ENCODE measurements around the gene GSC.
A peak's percentile ranks its signal among the peaks of the same experiment; 100 is the strongest.
"Not testable (repeated sequence)": the region's sequence is repeated elsewhere in the genome, so short reads cannot be mapped to it uniquely, and the experiment has no call there.

GSC gene

GRCh38 chr14:94746131-94746530, 23.8 kb downstream of the GSC start:
- no peaks in the 10 kb centered on the region for H3K27me3 ChIP-seq (ENCODE audit: insufficient read depth, insufficient read length)
- H3K9me3 ChIP-seq (ENCODE audit: insufficient read depth, low read length), result no peaks in the 10 kb centered on the region
- no peaks in the 10 kb centered on the region for H3K4me1 ChIP-seq (ENCODE audit: insufficient read depth, insufficient read length)
- H3K4me3 ChIP-seq (ENCODE audit: insufficient read length, low read depth), result no peak overlapping the region
- H3K36me3 ChIP-seq (ENCODE audit: insufficient read depth, insufficient read length, low read length), result no peaks in the 10 kb centered on the region
- DNase-seq (ENCODE audit: low read depth, low spot score), result no peak
- H3K9ac ChIP-seq (ENCODE audit: insufficient read length, low read depth), result no peak overlapping the region
- TF ChIP-seq ZNF274 (IDR thresholded peaks at IDR 0.05; ENCODE audit: low read depth, low read length) (no peak), SUZ12 (IDR thresholded peaks at IDR 0.05; ENCODE audit: extremely low read depth, insufficient read depth, insufficient read length) (no peak), YY1 (IDR thresholded peaks at IDR 0.05; ENCODE audit: insufficient read depth, insufficient read length) (no peak)

- H3K36me3 ChIP-seq (ENCODE audit: insufficient read depth, insufficient read length, low read length), result no peaks in the 10 kb centered on the region
- H3K4me1 ChIP-seq (ENCODE audit: insufficient read depth, insufficient read length), result no peaks in the 10 kb centered on the region
- H3K9me3 ChIP-seq (ENCODE audit: insufficient read depth, low read length), result no peaks in the 10 kb centered on the region
- TF ChIP-seq YY1 (IDR thresholded peaks at IDR 0.05; ENCODE audit: insufficient read depth, insufficient read length), result no peak
- TF ChIP-seq ZNF274 (IDR thresholded peaks at IDR 0.05; ENCODE audit: low read depth, low read length), result no peak
- no peak for TF ChIP-seq SUZ12 (IDR thresholded peaks at IDR 0.05; ENCODE audit: extremely low read depth, insufficient read depth, insufficient read length)
- H3K9ac ChIP-seq (ENCODE audit: insufficient read length, low read depth), result no peak overlapping the region
- H3K27me3 ChIP-seq (ENCODE audit: insufficient read depth, insufficient read length), result no peaks in the 10 kb centered on the region
- DNase-seq (ENCODE audit: low read depth, low spot score), result no peak
- H3K4me3 ChIP-seq (ENCODE audit: insufficient read length, low read depth), result no peak overlapping the region
Measured at GRCh38 chr14:94738751-94739150, 31.2 kb downstream of the GSC start.

DNA sequence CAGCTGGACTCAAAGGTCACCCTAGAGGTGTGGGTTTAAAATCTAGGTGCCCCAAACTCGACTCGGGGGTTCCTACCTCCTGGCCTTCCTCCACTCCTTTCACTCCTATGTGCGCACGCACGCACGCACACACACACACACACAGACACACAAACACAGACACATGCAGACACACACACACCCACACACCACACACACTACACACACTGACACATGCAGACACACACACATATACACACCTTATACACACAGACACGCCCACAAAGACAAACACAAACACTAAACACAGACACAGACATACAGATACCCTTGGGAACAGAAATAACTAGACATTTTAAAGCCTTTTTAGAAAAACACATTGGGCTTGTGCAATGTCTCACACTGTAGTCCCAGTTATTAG, 31.8 kb downstream of the GSC start:
- TF ChIP-seq ZNF274 (IDR thresholded peaks at IDR 0.05; ENCODE audit: low read depth, low read length) (no peak), SUZ12 (IDR thresholded peaks at IDR 0.05; ENCODE audit: extremely low read depth, insufficient read depth, insufficient read length) (no peak), YY1 (IDR thresholded peaks at IDR 0.05; ENCODE audit: insufficient read depth, insufficient read length) (no peak)
- no peaks in the 10 kb centered on the region for H3K4me1 ChIP-seq (ENCODE audit: insufficient read depth, insufficient read length)

DNA sequence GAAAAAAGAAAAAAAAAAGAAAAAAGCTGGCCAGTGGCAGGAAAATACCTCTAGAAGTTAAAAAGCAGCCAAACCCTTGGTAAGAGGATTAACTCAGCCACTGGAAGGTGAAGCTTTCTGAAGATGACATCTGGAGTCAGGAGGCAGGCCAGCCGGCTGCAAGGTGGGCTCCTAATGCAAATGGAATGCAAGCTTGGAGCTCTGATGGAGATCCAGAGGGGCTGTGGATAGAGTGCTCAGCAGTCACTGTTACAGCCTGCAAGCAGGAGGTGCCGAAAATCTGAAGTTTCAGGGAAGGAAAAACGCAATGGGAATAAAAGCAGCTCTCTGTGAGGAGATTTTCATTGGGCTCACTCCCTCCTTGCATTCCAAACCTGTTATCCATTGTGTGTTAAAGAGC, 41.0 kb downstream of the GSC start:
- TF ChIP-seq SUZ12 (IDR thresholded peaks at IDR 0.05; ENCODE audit: extremely low read depth, insufficient read depth, insufficient read length) (no peak), YY1 (IDR thresholded peaks at IDR 0.05; ENCODE audit: insufficient read depth, insufficient read length) (no peak), ZNF274 (IDR thresholded peaks at IDR 0.05; ENCODE audit: low read depth, low read length) (no peak)
- Histone ChIP-seq H3K9me3 (ENCODE audit: insufficient read depth, low read length) (no peaks in the 10 kb centered on the region), H3K4me1 (ENCODE audit: insufficient read depth, insufficient read length) (no peaks in the 10 kb centered on the region), H3K36me3 (ENCODE audit: insufficient read depth, insufficient read length, low read length) (no peaks in the 10 kb centered on the region), H3K27me3 (ENCODE audit: insufficient read depth, insufficient read length) (no peaks in the 10 kb centered on the region), H3K4me3 (ENCODE audit: insufficient read length, low read depth) (no peak overlapping the region), H3K9ac (ENCODE audit: insufficient read length, low read depth) (no peak overlapping the region)
- DNase-seq (ENCODE audit: low read depth, low spot score), result peak; percentile 20

More for the DNA sequence above, 31.8 kb downstream of the GSC start:
- Histone ChIP-seq H3K9ac (ENCODE audit: insufficient read length, low read depth) (no peak overlapping the region), H3K36me3 (ENCODE audit: insufficient read depth, insufficient read length, low read length) (no peaks in the 10 kb centered on the region), H3K4me3 (ENCODE audit: insufficient read length, low read depth) (no peak overlapping the region), H3K27me3 (ENCODE audit: insufficient read depth, insufficient read length) (no peaks in the 10 kb centered on the region), H3K9me3 (ENCODE audit: insufficient read depth, low read length) (no peaks in the 10 kb centered on the region)
- DNase-seq (ENCODE audit: low read depth, low spot score), result no peak

GRCh38 chr14:94728440-94728839, 41.5 kb downstream of the GSC start:
- H3K4me1 ChIP-seq (ENCODE audit: insufficient read depth, insufficient read length); H3K9ac ChIP-seq (ENCODE audit: insufficient read length, low read depth); DNase-seq (ENCODE audit: low read depth, low spot score); H3K27me3 ChIP-seq (ENCODE audit: insufficient read depth, insufficient read length); H3K4me3 ChIP-seq (ENCODE audit: insufficient read length, low read depth); H3K36me3 ChIP-seq (ENCODE audit: insufficient read depth, insufficient read length, low read length); H3K9me3 ChIP-seq (ENCODE audit: insufficient read depth, low read length): not testable (repeated sequence)

DNA sequence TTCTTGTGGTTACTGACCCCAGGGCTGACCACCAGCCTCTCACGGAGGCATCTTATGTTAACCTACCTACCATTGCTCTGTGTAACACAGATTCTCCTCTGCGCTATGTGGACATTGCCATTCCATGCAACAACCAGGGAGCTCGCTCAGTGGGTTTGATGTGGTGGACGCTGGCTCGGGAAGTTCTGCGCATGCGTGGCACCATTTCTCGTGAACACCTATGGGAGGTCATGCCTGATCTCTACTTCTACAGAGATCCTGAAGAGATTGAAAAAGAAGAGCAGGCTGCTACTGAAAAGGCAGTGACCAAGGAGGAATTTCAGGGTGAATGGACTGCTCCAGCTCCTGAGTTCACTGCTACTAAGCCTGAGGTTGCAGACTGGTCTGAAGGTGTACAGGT, 43.3 kb downstream of the GSC start:
- H3K9me3 ChIP-seq (ENCODE audit: insufficient read depth, low read length); H3K27me3 ChIP-seq (ENCODE audit: insufficient read depth, insufficient read length); H3K4me3 ChIP-seq (ENCODE audit: insufficient read length, low read depth); H3K9ac ChIP-seq (ENCODE audit: insufficient read length, low read depth); DNase-seq (ENCODE audit: low read depth, low spot score); H3K36me3 ChIP-seq (ENCODE audit: insufficient read depth, insufficient read length, low read length); H3K4me1 ChIP-seq (ENCODE audit: insufficient read depth, insufficient read length): not testable (repeated sequence)

GRCh38 chr14:94724993-94725392, 44.9 kb downstream of the GSC start:
- TF ChIP-seq ZNF274 (IDR thresholded peaks at IDR 0.05; ENCODE audit: low read depth, low read length) (no peak), SUZ12 (IDR thresholded peaks at IDR 0.05; ENCODE audit: extremely low read depth, insufficient read depth, insufficient read length) (no peak), YY1 (IDR thresholded peaks at IDR 0.05; ENCODE audit: insufficient read depth, insufficient read length) (no peak)
- Histone ChIP-seq H3K9me3 (ENCODE audit: insufficient read depth, low read length) (no peaks in the 10 kb centered on the region), H3K27me3 (ENCODE audit: insufficient read depth, insufficient read length) (no peaks in the 10 kb centered on the region), H3K4me1 (ENCODE audit: insufficient read depth, insufficient read length) (no peaks in the 10 kb centered on the region), H3K9ac (ENCODE audit: insufficient read length, low read depth) (no peak overlapping the region), H3K36me3 (ENCODE audit: insufficient read depth, insufficient read length, low read length) (no peaks in the 10 kb centered on the region), H3K4me3 (ENCODE audit: insufficient read length, low read depth) (no peak overlapping the region)
- DNase-seq (ENCODE audit: low read depth, low spot score), result no peak

- Histone ChIP-seq H3K4me1 (ENCODE audit: insufficient read depth, insufficient read length) (no peaks in the 10 kb centered on the region), H3K9me3 (ENCODE audit: insufficient read depth, low read length) (no peaks in the 10 kb centered on the region), H3K27me3 (ENCODE audit: insufficient read depth, insufficient read length) (no peaks in the 10 kb centered on the region), H3K36me3 (ENCODE audit: insufficient read depth, insufficient read length, low read length) (no peaks in the 10 kb centered on the region), H3K4me3 (ENCODE audit: insufficient read length, low read depth) (no peak overlapping the region), H3K9ac (ENCODE audit: insufficient read length, low read depth) (no peak overlapping the region)
- TF ChIP-seq SUZ12 (IDR thresholded peaks at IDR 0.05; ENCODE audit: extremely low read depth, insufficient read depth, insufficient read length), result no peak
- no peak for TF ChIP-seq YY1 (IDR thresholded peaks at IDR 0.05; ENCODE audit: insufficient read depth, insufficient read length)
- TF ChIP-seq ZNF274 (IDR thresholded peaks at IDR 0.05; ENCODE audit: low read depth, low read length), result no peak
- DNase-seq (ENCODE audit: low read depth, low spot score), result no peak
Measured at GRCh38 chr14:94722397-94722796, 47.5 kb downstream of the GSC start.
